KMS-11 (cell line): ENCODE measurements around the gene MED27.

ENCODE experiments used
- H2AFZ ChIP-seq: fragments of 200-600 bp; sonication (generic); 2 replicates; pipeline ENCODE4 v1.6.1; 2016; ENCODE audit warnings: antibody characterized with exemption, mixed run types, low read depth
- H3K27ac ChIP-seq: fragments of 200-600 bp; sonication (generic); 2 replicates; pipeline ENCODE4 v1.6.1; 2016; ENCODE audit warnings: mild to moderate bottlenecking, mixed run types
- H3K27me3 ChIP-seq: fragments of 200-600 bp; sonication (generic); 2 replicates; pipeline ENCODE4 v1.6.1; 2017; ENCODE audit warnings: mild to moderate bottlenecking, low read depth, mixed run types, moderate library complexity; ENCODE audit not compliant: insufficient read depth
- H3K36me3 ChIP-seq: fragments of 200-600 bp; sonication (generic); 2 replicates; pipeline ENCODE4 v1.6.1; 2017; ENCODE audit warnings: mild to moderate bottlenecking, mixed run types; ENCODE audit not compliant: insufficient read depth
- H3K4me1 ChIP-seq: fragments of 200-600 bp; sonication (generic); 2 replicates; pipeline ENCODE4 v1.6.1; 2016; ENCODE audit warnings: mild to moderate bottlenecking, low read depth, mixed run types; ENCODE audit not compliant: poor library complexity, severe bottlenecking
- H3K4me2 ChIP-seq: fragments of 200-600 bp; sonication (generic); 2 replicates; pipeline ENCODE4 v1.7.0; 2016; ENCODE audit warnings: mild to moderate bottlenecking, mixed run types
- H3K4me3 ChIP-seq: fragments of 200-600 bp; sonication (generic); IDR thresholded peaks from 2 replicates; pipeline ENCODE4 v1.6.1; 2017; ENCODE audit warnings: low read depth, low read length, mixed read lengths; ENCODE audit not compliant: insufficient read depth
- H3K79me2 ChIP-seq: fragments of 200-600 bp; sonication (generic); 2 replicates; pipeline ENCODE4 v1.6.1; 2016; ENCODE audit warnings: low read depth, mixed run types; ENCODE audit not compliant: insufficient read depth
- H3K9ac ChIP-seq: fragments of 200-600 bp; sonication (generic); 2 replicates; pipeline ENCODE4 v1.6.1; 2016; ENCODE audit warnings: mild to moderate bottlenecking, mixed run types
- H4K20me1 ChIP-seq: fragments of 200-600 bp; sonication (generic); 2 replicates; pipeline ENCODE4 v1.6.1; 2016; ENCODE audit warnings: mild to moderate bottlenecking, mixed run types; ENCODE audit not compliant: insufficient read depth
- CTCF ChIP-seq: fragments of 200-600 bp; sonication (generic); conservative IDR thresholded peaks from 2 replicates; pipeline ENCODE4 v1.6.1; 2017; ENCODE audit warnings: low read depth, mild to moderate bottlenecking, antibody characterized with exemption, low read length, moderate library complexity, mixed read lengths

MED27 gene

GRCh38 chr9:131982671-131983239 is 96.9 kb downstream of the MED27 start:
- Histone ChIP-seq H3K27me3 (no peaks in the 10 kb centered on the region), H3K9ac (no peak overlapping the region), H4K20me1 (no peaks in the 10 kb centered on the region), H3K27ac (no peak overlapping the region), H3K4me1 (no peaks in the 10 kb centered on the region), H3K79me2 (no peaks in the 10 kb centered on the region), H2AFZ (no peak overlapping the region), H3K4me3 (no peak overlapping the region), H3K4me2 (no peak overlapping the region), H3K36me3 (no peaks in the 10 kb centered on the region)
- TF ChIP-seq CTCF, result no peak

GRCh38 chr9:131982102-131982501 is 97.6 kb downstream of the MED27 start:
- no peak for TF ChIP-seq CTCF
- H2AFZ ChIP-seq, result no peak overlapping the region
- H3K79me2 ChIP-seq, result no peaks in the 10 kb centered on the region
- no peak overlapping the region for H3K4me2 ChIP-seq
- no peaks in the 10 kb centered on the region for H3K36me3 ChIP-seq
- no peak overlapping the region for H3K27ac ChIP-seq
- no peaks in the 10 kb centered on the region for H3K4me1 ChIP-seq
- no peak overlapping the region for H3K4me3 ChIP-seq
- no peak overlapping the region for H3K9ac ChIP-seq
- no peaks in the 10 kb centered on the region for H4K20me1 ChIP-seq
- H3K27me3 ChIP-seq, result no peaks in the 10 kb centered on the region

GRCh38 chr9:131981116-131981776 is 98.4 kb downstream of the MED27 start:
- TF ChIP-seq CTCF, result no peak
- H3K27ac ChIP-seq, result no peak overlapping the region
- H3K4me1 ChIP-seq, result no peaks in the 10 kb centered on the region
- no peaks in the 10 kb centered on the region for H3K27me3 ChIP-seq
- no peaks in the 10 kb centered on the region for H3K79me2 ChIP-seq
- no peaks in the 10 kb centered on the region for H3K36me3 ChIP-seq
- H2AFZ ChIP-seq, result no peak overlapping the region
- H3K9ac ChIP-seq, result no peak overlapping the region
- no peak overlapping the region for H3K4me3 ChIP-seq
- H3K4me2 ChIP-seq, result no peak overlapping the region
- no peaks in the 10 kb centered on the region for H4K20me1 ChIP-seq

- Histone ChIP-seq H3K36me3 (no peaks in the 10 kb centered on the region), H3K79me2 (no peaks in the 10 kb centered on the region), H4K20me1 (no peaks in the 10 kb centered on the region), H3K4me2 (no peak overlapping the region), H2AFZ (no peak overlapping the region), H3K4me3 (no peak overlapping the region), H3K9ac (no peak overlapping the region), H3K27ac (no peak overlapping the region), H3K27me3 (no peaks in the 10 kb centered on the region), H3K4me1 (no peaks in the 10 kb centered on the region)
- no peak for TF ChIP-seq CTCF
Measured at GRCh38 chr9:131980267-131981016, 99.2 kb downstream of the MED27 start.
